Panc1 (cell line): Measurements from ENCODE around the gene CADM1. TPM values are rescaled to one million over a fixed set of nuclear protein-coding genes. Genes with fewer than 3 reads are reported as not detected.

Experiments used
- ATAC-seq: fragments of 200-7000 bp; cut with Tn5 transposase; 2 replicates; pipeline ENCODE4 v1.9.1; 2020; ENCODE audit warnings: mild to moderate bottlenecking, moderate library complexity
- BruUV-seq: library from RNA; stranded (reverse); fragments of 400-500 nt; replicated peaks from 2 replicates; lab custom pipeline; 2021; lab: Mats Ljungman, UMichigan
- CTCF ChIA-PET: fragments of 300-600 bp; sonication (Branson Sonifier 250); formaldehyde crosslinking; loops from one replicate; lab custom pipeline; 2022; ENCODE audit warnings: antibody characterized with exemption; lab: Charles Lee
- POLR2A ChIA-PET: fragments of 300-600 bp; sonication (Branson Sonifier 250); formaldehyde crosslinking; loops from one replicate; lab custom pipeline; 2022; ENCODE audit warnings: antibody characterized with exemption; lab: Charles Lee
- DNase-seq: peaks from one replicate; pipeline ENCODE4 v3.0.0-alpha.2; 2010; ENCODE audit warnings: low read depth, low spot score
- H3K27ac ChIP-seq: 2 replicates; pipeline ENCODE4 v1.5.1; 2011; ENCODE audit warnings: mild to moderate bottlenecking, low read length, inconsistent platforms
- H3K27me3 ChIP-seq: fragments of 200-500 bp; sonication (Bioruptor generic); 2 replicates; pipeline ENCODE4 v1.6.0; 2014; ENCODE audit warnings: low read length, inconsistent platforms; ENCODE audit not compliant: control insufficient read depth, insufficient read depth
- H3K36me3 ChIP-seq: fragments of 200-500 bp; sonication (Bioruptor generic); 2 replicates; pipeline ENCODE4 v1.5.1; 2014; ENCODE audit warnings: inconsistent platforms, mild to moderate bottlenecking, low read length, moderate library complexity; ENCODE audit not compliant: control insufficient read depth, insufficient read depth
- H3K4me1 ChIP-seq: 2 replicates; pipeline ENCODE4 v1.5.1; 2011; ENCODE audit warnings: inconsistent platforms, mild to moderate bottlenecking, low read length, moderate library complexity; ENCODE audit not compliant: control insufficient read depth, insufficient read depth
- H3K4me3 ChIP-seq, 2 experiments: 2 replicates each; pipeline ENCODE4 v1.5.1; 2011 to 2012; ENCODE audit warnings: low read depth in 2 of 2, low read length in 2 of 2, mild to moderate bottlenecking in 2 of 2, inconsistent platforms in 1 of 2, moderate library complexity in 1 of 2
- H3K9me3 ChIP-seq: fragments of 200-500 bp; sonication (Bioruptor generic); 2 replicates; pipeline ENCODE4 v1.5.1; 2014; ENCODE audit warnings: low read depth, mild to moderate bottlenecking, inconsistent platforms, low read length, moderate library complexity; ENCODE audit not compliant: control insufficient read depth, insufficient read depth
- CTCF ChIP-seq: fragments of 450-650 bp; IDR thresholded peaks from 2 replicates; pipeline ENCODE4 v1.5.1; 2017; ENCODE audit warnings: mild to moderate bottlenecking
- POLR2AphosphoS5 ChIP-seq: IDR thresholded peaks from 2 replicates; pipeline ENCODE4 v1.6.1; 2012; ENCODE audit warnings: mild to moderate bottlenecking, low read depth, low read length, moderate library complexity
- REST ChIP-seq, 2 experiments: IDR thresholded peaks; 2 replicates each; pipeline ENCODE4 v1.6.1; 2011 to 2012; ENCODE audit warnings: low read depth in 2 of 2, control low read depth in 1 of 2, low read length in 1 of 2, mild to moderate bottlenecking in 1 of 2, moderate library complexity in 1 of 2; ENCODE audit not compliant: insufficient read depth in 1 of 2
- SIN3A ChIP-seq: IDR thresholded peaks from 2 replicates; pipeline ENCODE4 v1.6.1; 2012; ENCODE audit warnings: low read depth, mild to moderate bottlenecking, low read length, moderate library complexity, borderline replicate concordance; ENCODE audit not compliant: insufficient read depth
- TCF7L2 ChIP-seq: IDR thresholded peaks from 2 replicates; pipeline ENCODE4 v1.6.1; 2011; ENCODE audit warnings: mild to moderate bottlenecking, low read depth, low read length, inconsistent platforms
- in situ Hi-C: cut with HindIII; loops from 2 replicates; pipeline ENCODE4 v1.10.0; 2016; ENCODE audit warnings: low sequenced_read_pairs, low pct_unique_long_range_greater_than_20kb
- intact Hi-C: fragments of 100-400 bp; cut with micrococcal nuclease; formaldehyde crosslinking; loops from one replicate; pipeline ENCODE4 v1.10.0; 2022; ENCODE audit not compliant: unreplicated experiment
- total RNA-seq: library from RNA; stranded (reverse); gene quantifications from one replicate; pipeline ENCODE4 v1.2.1, GENCODE V29; 2021; ENCODE audit not compliant: unreplicated experiment

Gene CADM1
- total RNA-seq, 1 experiment from 2014 or later = 3.9 TPM

- Histone ChIP-seq H3K36me3 (no peaks in the 10 kb centered on the region), H3K27ac (no peak overlapping the region), H3K4me1 (no peaks in the 10 kb centered on the region), H3K9me3 (no peaks in the 10 kb centered on the region), H3K4me3 (no peak overlapping the region), H3K27me3 (no peaks in the 10 kb centered on the region; the same call in 1 of the 2 replicates)
- TF ChIP-seq TCF7L2 = no peak
- TF ChIP-seq CTCF = no peak
- no peak for TF ChIP-seq REST (IDR thresholded peaks at IDR 0.05; ENCODE audit: insufficient read depth in 1 of 2, low read depth in 2 of 2, low read length in 1 of 2)
- TF ChIP-seq SIN3A = no peak
- TF ChIP-seq POLR2AphosphoS5 = no peak
- no TSS peak for BruUV-seq
- ATAC-seq (no peak), DNase-seq (no peak)
- intact Hi-C loops (no loop called here), in situ Hi-C loops (no loop called here)
- ChIA-PET CTCF (no interaction called here), POLR2A (interaction anchor here (0.6 kb wide), 1 partner anchor 200 kb away, joined by 3 read pairs; no protein-coding TSS in a partner anchor)
Observed at GRCh38 chr11:115302946-115303703, 201.1 kb downstream of the CADM1 start.

GRCh38 chr11:115300660-115301428 is 203.4 kb downstream of the CADM1 start:
- no TSS peak for BruUV-seq
- ATAC-seq = no peak
- no peaks in the 10 kb centered on the region for H3K36me3 ChIP-seq
- in situ Hi-C loops = no loop called here
- TF ChIP-seq POLR2AphosphoS5 (no peak), REST (IDR thresholded peaks at IDR 0.05; ENCODE audit: insufficient read depth in 1 of 2, low read depth in 2 of 2, low read length in 1 of 2) (no peak), CTCF (no peak), TCF7L2 (no peak), SIN3A (no peak)
- no peak for DNase-seq
- no peaks in the 10 kb centered on the region; the same call in 1 of the 2 replicates for H3K27me3 ChIP-seq
- H3K4me3 ChIP-seq = no peak overlapping the region
- H3K27ac ChIP-seq = no peak overlapping the region
- intact Hi-C loops = no loop called here
- ChIA-PET CTCF (no interaction called here), POLR2A (interaction anchor here (0.6 kb wide), 1 partner anchor 1246 kb away, joined by 3 read pairs; no protein-coding TSS in a partner anchor)
- no peaks in the 10 kb centered on the region for H3K9me3 ChIP-seq
- H3K4me1 ChIP-seq = no peaks in the 10 kb centered on the region
